Cerebellar nuclear complex (tissue), 1 donor: ENCODE measurements around the gene RASA1.
"Not testable (repeated sequence)": the region's sequence is repeated elsewhere in the genome, so short reads cannot be mapped to it uniquely, and the experiment has no call there.

Experiments
- DNase-seq, 2 experiments: peaks; one replicate each; lab custom pipeline; 2025; lab: John Stamatoyannopoulos, UW

The RASA1 gene

DNA sequence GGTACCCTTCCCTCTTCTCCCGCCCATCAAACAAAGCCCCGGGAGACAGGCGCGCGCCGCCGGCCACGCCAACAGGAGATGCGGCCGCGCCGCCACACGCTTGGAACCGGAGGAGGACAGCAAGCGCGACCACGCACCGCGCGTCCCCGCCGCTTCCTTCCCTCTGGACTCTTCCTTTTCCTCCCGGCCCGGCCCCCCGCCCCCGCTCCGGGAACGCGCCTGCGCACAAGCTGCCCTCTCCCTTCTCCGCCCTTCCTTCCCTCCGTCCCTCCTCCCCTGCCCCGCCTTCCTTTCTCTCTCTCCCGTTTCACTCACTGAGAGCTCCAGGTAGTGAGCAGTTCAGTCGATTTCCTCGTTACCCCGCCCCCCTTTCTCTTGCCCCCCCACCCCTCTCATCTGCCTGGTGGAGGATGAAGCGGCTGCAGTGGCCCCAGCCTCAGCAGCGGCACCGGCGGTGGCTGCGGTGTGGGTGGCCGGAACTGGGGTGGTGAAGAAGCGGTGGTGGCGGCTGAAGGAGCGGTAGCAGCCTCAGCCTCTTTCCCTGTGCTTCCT lies at the start of gene RASA1:
Gene RASA1, plus strand, starts transcription at position 310 of the 552 bp plus-strand sequence. CDS start 569 bp downstream, outside the sequence.
- DNase-seq, result peak; percentile 37 to 81

DNA sequence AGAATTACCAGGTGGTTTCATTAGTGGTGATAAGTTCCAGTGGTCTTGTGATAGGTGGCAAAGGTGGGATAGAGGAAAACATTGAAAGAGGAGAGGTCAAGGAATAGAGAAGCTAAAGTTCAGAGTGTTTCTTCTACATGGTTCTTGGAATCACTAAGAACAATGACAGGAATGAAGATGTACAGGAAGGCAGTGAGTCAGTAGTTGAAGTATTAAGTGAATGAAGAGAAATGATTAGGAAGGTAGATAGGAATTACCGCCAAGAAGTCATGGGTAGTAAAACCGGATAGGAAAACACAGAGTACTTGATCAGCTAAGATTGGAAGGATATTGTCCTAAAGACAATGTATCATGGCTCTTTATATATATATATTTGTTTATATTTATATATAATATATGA lies 37.9 kb upstream of the RASA1 start:
- no peak for DNase-seq

DNA sequence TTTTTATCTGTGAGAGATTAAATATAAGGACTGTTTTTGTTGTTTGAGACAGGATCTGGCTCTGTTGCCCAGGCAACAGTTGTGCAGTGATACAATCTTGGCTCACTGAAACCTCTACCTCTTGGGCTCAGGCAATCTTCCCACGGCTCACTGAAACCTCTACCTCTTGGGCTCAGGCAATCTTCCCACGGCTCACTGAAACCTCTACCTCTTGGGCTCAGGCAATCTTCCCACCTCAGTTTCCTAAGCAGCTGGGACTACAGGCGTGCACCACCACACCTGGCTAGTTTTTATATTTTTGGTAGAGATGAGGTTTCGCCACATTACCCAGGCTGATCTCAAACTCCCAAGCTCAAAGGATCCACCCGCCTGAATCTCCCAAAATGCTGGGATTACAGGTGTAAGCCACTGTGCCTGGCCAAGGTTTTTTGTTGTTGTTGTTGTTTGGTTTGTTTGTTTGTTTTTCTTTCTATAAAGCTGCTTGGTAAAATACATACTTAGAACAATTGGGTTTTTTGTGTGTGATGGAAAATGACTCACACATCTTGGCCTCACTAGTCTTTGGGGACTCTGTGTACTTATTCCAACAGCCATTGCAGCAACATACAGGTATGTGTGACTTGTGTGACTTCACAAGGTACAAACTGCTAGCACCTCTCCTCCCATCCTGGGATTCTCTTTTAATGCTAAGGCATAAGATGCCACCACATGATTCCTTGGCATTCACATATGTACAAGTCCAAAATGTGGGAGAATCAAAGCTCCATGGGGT lies 36.5 kb upstream of the RASA1 start:
- DNase-seq, result no peak

DNA sequence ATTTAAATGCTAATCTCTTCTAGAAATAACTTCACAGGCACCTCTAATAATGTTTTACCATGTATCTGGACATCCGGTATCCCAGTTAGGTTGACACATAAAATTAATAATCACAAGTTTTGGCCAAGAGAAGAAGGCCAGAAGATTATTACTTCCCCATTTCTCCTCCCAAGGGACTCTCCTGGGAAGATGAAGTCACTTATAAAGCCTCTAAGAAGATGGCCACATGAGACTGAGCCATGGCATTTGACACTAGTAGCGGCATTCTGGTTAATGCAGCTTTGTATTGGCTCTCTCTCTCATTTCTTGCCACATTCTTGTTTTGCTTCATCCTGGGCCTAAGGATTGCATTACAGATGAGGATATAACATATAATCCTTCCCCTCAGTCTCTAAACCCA lies 34.5 kb upstream of the RASA1 start:
- no peak for DNase-seq

DNA sequence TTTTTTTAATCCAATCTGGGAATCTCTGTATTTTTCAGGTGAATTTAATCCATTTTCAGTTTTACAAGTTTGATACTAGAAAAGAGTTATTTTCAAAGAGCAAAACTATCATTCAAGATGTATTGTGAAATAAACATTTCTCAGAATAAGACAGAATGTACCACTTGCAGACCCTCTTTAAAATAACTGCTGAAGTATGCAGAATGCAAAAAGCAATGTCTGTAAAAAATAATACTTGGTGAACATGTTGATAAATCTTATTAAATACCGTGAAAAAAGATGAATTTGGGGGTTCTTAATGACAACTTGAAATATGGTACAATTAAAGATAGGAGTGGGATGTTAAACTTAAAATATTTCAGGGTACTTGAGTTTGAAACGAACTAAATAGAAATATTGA lies 26.1 kb upstream of the RASA1 start:
- DNase-seq, result no peak

DNA sequence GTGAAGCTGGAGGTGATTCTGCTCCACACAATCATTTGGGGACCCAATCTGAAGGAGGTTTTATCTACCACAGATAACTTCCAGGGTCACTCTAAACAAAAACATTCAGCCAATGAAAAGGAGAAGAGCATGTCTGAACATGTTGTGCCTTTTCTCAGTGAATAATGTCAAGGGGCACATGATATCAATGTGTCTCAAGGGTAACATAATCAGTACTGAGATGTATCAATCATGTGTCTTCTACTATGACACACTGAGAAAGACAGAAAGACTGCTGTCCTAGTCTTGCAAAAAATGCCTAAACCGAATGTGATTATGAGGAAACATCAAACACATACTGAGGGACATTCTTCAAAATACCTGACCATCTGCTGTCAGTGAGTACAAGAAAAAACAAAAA lies 25.4 kb upstream of the RASA1 start:
- no peak for DNase-seq

DNA sequence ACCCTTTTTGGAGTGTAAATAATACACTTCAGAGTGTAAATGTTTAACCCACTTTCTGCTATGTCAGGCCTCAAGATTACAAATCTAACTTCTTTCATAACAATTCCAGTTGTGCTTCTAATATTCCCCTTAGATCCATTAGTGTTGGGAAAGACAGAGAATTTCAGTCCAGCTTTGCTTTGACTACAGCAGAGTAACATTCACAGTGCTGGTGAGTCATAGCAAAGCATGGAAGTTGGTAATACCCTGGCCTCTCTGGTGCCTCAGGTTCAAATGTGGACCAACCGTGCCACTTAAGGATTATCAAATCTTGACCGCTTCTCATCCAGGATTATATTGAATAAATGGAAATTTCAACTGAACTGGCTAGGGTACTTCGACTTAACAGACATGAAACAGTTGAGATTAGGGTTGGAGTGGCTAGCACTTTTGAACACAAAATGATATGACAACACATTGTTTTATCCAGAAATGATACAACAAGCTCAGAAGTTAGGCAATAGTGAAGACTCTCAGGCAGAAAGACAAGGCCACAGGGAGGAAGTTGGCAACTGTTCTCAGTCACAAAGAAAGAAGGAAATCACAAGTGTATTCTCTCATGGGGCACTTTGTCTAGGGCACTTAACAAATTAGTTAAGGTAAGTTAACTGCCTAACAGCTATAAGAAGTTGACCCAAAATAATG lies 24.4 kb upstream of the RASA1 start:
- DNase-seq, result no peak

DNA sequence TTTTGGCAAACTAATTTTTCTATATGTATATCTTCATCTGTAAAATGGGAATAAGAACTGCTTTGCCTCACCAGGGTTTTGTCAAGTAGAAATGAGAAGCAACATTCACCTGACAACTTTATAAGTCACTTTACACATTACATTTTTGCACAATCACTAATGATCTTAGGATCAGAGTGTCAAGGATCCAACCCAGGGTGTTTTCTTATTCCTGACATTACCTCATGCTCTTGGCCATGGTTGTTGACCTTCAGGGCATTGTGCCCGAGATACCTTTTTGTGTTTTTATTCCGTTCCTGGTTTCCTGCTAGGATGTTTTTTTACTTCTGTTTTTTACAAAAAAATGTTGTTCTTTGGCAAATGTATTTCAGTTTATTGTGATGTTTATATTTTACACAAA lies 22.2 kb upstream of the RASA1 start:
- no peak for DNase-seq

DNA sequence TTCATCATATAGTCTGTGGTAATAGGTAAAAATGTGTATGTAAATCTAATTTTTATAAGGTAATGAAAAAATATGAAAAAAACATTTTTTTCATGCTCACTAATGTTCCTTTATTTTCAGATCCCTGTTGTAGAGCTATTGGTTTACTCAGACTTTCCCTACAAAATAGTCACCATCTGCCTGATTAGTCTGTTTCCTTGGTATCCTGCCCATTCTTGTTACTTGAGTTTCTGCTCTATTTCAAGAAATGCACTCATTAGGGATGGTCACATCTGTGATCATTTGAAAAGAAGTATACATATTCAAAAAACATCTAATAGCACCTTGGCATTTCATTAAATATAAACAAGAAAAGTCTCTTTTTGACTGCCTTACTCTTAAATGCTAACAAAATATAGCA lies 21.6 kb upstream of the RASA1 start:
- no peak for DNase-seq

DNA sequence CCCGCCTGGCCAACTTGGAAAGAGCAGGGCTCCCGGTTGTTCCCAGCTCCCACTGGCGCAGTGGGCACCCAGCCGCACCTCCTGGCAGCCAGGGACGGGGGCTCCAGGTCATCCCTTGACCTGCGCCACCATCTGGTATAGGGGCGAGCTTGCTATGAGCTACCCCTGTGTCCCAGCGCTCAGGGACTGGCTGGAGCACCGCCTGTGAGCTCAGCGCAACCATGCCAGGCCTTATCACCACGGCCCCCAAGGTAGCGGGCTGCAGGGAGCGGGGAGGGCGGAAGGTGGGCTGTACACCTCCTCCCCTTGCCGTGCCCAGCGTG lies 15.4 kb upstream of the RASA1 start:
- no peak for DNase-seq

DNA sequence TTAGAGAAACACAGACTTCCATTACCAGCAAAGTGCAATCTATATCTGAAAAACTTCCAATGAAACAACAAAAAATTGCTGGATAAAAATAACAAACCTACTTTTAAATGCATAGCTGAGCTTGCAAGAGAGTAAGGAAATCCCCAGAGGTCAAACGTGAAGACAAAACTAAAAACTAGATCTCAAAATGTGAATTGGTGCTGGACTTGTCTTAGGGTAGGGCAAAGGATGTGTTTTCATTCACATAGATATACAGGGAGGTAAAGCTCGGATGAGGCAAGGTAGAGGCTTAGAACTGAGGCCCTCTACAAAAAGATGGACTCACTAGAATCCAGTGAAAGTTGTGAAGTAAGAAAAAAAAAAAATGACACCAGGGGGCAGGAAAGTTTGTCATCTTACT lies 13.6 kb upstream of the RASA1 start:
- DNase-seq, result no peak

DNA sequence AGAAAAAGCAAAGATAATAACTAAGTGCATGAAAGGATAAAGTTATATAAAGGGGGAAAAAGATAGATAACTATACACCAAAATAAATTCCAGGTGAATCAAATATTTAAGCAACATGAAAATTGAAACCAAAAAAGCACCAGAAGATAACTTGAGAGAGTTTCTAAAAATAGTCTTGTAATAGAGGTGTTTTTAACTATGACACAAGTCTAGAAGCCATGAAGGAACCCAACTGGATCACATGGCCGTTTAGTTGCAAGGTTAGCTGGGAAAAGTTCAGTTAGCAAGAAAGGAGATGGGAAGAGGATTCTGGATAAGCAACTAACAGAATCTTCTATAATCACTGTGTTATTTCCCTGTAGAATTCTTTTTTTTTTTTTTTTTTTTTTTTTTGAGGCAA lies 9.2 kb upstream of the RASA1 start:
- DNase-seq, result no peak

DNA sequence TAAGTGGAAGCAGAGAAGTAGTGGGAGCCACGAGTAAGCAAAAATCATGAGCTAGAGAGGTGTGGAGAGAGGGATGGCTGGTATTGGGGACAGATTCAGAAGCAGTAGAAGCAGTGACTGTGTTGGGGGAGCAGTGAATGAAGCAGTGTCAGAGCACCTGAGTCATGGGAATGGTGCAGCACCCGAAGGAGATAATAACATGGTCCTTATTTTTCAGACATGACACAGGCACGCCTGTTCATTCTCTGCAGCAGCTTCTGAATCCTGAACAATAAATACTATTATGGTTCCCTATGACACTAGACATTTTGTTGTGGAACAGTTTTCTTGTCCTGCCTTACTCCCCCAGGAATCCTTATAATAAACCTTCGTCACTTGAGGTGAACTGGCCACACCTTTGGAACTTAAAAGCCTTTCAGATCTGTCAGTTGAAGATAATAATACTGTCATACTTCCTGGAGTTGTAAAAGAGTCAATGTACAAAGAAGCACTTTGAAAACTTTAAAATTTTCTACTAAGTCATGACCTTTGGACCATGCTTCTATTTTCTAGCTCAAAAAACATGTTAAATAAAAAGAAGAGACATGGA lies 7.0 kb upstream of the RASA1 start:
- DNase-seq, result no peak

DNA sequence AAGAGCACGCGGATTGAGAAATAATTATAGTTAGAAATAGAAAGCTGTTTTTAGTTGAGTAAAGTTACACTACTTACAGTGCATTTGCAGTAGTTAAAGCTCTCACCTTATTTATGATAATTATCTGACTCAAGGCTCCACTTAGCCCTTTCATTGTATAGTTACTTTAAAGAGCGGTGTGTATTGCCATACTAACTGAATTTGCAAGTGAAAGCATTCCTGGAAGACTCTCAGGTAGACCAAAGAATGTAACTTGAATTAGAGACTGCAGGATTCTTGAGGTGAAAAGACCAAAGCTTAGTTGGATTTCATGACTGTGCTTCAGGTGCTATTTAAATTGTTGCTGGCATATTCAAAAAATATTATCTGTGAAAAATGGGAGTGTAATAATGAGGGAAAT lies 4.2 kb upstream of the RASA1 start:
- DNase-seq, result no peak

DNA sequence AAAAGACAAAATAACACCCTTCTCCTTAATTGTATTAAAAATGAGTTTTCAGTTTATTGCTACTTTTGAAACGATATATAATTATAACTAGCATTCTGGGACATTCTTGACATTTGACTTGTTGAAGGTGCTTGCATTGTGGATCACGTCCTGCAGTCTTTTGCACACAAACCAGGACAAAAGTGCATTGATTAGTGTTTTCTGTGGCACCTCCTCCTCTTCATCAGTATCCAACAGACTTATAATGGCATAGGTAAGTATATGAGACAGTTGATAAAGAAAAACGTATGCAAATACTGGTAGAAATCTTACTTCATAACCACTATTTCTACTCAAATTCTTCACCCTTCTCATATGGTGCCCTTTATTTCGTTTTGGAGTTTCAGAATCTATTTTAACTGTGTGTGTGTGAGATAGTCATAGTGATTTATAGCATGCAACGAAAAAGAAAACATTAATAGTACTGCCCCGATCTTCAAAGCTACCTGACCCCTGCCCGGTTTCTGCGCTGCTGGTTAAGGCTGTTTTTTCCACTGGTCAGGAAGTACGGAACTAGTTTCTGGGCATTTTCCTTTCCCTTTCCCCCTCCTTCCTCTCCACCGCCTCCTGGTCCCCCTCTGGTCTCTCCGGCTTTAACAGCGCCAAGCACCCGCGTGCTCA lies 639 bp upstream of the RASA1 start:
- peak in 1 of 2 experiments; percentile 4 for DNase-seq

DNA sequence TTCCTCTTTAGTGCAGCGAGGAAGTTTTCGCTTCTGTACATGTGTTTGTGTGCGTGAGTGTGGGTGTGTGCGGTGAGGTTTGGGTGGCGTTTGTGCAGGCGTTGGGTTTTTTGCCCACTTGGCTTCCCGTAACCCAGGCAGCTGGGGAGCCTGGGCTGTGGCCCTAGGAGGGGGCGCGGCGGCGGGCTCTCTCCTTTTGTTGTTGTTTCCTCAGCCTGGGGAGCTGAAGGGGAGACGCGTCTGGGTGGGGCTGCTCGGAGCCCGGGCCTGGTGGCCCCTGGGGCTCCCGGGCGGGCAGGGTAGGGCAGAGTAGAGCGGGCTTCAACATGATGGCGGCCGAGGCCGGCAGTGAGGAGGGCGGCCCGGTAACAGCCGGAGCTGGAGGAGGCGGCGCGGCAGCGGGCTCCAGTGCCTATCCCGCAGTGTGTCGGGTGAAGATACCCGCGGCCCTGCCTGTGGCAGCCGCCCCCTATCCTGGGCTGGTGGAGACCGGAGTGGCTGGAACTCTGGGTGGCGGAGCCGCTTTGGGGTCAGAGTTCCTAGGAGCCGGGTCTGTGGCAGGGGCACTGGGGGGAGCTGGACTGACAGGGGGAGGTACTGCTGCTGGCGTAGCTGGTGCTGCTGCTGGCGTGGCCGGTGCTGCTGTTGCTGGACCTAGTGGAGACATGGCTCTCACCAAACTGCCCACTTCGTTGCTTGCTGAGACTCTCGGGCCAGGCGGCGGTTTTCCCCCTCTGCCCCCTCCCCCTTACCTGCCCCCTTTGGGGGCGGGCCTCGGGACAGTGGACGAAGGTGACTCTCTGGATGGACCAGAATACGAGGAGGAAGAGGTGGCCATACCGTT lies 665 bp downstream of the RASA1 start:
- peak in 1 of 2 experiments; percentile 21 for DNase-seq

DNA sequence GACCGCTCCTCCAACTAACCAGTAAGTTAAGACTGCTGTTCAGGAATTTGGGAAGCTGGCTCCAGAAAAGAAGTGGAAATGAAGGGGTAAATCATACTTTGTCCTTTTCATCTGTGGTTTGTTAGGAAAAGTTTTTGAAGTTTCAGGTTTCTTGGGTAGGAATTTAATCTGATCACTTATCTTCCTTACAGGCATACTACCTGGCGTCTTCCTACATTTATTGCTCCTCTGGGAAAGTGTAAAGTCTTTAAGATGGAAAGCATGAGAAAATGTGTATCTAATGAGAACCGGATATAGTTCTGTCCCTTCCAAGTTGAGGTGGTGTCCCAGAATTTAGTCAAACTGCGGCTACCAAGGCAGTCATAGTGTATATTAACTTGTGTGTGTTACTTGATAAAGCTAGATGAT lies 1.3 kb downstream of the RASA1 start:
- DNase-seq, result no peak

DNA sequence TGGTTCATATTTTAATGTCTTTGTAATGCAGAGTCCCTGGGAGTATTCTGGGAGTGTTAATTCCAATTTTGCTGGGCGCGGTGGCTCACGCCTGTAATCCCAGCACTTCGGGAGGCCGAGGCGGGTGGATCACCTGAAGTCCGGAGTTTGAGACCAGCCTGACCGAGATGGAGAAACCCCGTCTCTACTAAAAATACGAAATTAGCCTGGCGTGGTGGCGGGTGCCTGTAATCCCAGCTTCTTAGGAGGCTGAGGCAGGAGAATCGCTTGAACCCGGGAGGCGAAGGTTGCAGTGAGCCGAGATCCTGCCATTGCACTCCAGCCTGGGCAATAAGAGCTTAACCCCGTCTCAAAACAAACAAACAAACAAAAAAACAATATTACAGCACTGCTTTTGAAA lies 3.2 kb downstream of the RASA1 start:
- DNase-seq, result not testable (repeated sequence)

DNA sequence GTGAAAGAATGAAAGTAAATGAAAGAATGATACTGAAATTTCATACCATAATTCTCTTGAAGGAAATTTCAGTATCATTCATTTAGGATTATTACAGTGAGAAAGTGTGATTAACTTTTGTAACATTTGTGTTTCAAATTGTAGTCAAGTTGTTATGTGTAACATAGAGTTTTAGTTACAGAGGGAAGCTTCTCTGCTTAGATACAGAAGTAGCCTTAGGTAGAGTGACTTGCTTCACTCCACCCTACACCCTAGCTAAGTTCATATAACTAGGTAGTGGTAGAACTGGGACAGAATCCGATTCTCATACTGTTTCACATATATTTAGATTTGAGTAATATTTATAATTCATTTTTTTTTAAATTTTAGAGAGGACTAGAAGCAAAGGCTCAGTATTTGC lies 9.0 kb downstream of the RASA1 start:
- DNase-seq, result no peak

DNA sequence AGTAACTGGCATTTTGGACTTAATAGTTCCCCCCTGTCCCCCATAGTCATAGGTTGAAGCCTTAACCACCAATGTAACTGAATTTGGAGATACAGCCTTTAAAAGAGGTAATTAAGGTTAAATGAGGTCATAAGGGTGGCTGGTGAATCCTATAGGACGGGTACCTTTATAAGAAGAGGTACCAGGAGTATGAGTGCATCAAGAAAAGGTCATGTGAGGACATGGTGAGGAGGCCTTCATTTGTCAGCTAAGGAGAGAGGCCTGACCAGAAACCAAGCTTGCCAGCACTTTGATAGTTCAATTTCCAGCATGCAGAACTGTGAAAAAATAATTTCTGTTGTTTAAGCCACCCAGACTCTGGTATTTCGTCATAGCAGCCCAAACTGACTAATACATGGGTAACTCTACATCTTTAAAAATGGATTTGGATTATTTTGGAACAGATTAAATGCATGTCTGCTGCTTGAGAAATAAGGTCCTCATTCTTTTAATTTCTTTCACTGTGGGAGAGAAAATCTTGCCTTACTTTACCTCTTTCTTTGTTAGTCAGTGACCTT lies 9.7 kb downstream of the RASA1 start:
- DNase-seq, result no peak

DNA sequence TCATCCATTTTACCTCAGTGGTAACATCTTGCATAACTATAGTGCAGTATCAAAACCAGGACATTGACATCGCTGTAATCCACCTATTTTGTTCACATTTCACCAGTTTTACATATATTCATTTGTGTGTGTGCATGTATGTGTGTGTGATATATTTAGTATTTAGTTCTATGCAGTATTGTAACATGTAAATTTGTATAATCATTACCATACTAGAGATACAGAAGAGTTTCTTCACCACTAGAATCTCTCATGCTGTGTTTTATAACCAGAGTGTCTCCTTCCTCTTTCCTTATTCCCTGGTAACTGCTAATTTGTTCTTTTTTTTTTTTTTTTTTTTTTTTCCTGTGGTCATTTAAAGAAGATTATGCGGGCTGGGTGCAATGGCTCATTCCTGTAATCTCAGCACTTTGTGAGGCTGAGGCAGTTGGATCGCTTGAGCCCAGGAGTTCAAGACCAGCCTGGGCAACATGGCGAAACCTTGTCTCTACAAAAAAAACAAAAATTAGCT lies 11.0 kb downstream of the RASA1 start:
- DNase-seq, result no peak
